ENCODE measurements around the gene SLC25A5.

SLC25A5 gene

GRCh38 chrX:119507206-119507605, 39.0 kb downstream of the SLC25A5 start:
- no peak for DNase-seq

GRCh38 chrX:119512146-119512800, 44.0 kb downstream of the SLC25A5 start:
- no peak for DNase-seq

DNA sequence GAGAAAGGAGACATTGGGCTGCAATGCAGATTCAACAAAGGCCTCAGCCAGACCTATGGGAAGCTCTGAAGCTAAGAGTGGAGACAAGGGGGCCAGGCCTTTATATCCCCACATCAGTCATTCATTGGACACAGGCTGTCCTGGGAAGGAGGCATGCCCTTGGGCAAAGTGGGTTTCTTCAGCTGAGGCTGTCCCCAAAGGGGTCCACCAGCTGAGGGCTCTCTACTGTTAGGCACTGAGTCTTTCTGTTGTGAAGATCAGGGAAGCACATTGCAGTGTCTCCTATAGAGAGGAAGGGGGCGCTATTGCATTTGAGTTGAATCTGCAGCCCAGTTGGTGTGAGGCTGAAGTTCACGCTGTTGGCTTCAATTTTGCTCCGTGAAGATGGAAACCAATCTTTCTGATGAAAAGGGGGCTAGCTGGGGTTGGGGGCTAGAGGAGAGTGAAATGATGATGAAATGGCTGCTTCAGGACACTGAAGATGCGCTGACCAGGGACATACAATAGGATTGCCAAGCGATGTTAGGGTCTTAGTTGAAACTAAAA, 48.0 kb downstream of the SLC25A5 start:
- DNase-seq, result no peak

DNA sequence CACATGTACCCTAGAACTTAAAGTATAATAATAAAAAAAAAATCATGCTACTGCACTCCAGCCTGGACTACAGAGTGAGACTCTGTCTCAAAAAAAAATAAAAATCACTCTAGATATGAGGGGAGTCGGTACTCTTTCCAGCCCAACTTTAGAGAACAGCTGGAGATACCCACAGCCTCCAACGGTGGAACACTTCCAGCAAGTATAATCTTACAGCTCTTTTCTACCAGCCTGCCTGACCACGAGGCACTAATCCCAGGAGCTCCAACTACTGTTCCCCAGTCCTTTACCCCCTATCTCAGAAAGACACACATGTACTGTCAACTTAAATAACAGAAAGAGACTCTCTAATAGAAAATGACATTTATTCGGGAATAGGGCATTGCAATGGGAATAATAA, 50.1 kb downstream of the SLC25A5 start:
- no peak for DNase-seq
